Bronchial epithelial cell (primary cell): ENCODE results near the gene NUDCD3. TPM values are rescaled to one million over a fixed set of nuclear protein-coding genes. Genes with fewer than 3 reads are reported as not detected.

Experiments
- DNase-seq: peaks from one replicate; pipeline ENCODE4 v3.0.0-alpha.2; 2010; ENCODE audit warnings: low read depth
- FAIRE-seq: peaks from 2 replicates; lab custom pipeline; 2011; peaks lifted over from hg19 to GRCh38; lab: Jason Lieb, UNC
- H3K27me3 ChIP-seq: 2 replicates; pipeline ENCODE4 v1.5.1; 2011; ENCODE audit warnings: low read length; ENCODE audit not compliant: control insufficient read depth, insufficient read depth
- H3K36me3 ChIP-seq: 2 replicates; pipeline ENCODE4 v1.5.1; 2011; ENCODE audit warnings: low read length; ENCODE audit not compliant: control insufficient read depth, insufficient read depth
- H3K4me3 ChIP-seq: 2 replicates; pipeline ENCODE4 v1.5.1; 2011; ENCODE audit warnings: mild to moderate bottlenecking, low read depth, low read length, control low read depth
- total RNA-seq: library from RNA; depleted of rRNA; stranded (reverse); fragments of >200 nt; gene quantifications from 2 replicates; pipeline ENCODE4 v1.2.1, GENCODE V29; 2014
- TF ChIP-seq, protein P1 (sequence below): IDR thresholded peaks from 2 replicates; pipeline ENCODE4 v1.5.1; 2011; ENCODE audit warnings: mild to moderate bottlenecking, moderate library complexity, low read length, control low read depth, inconsistent platforms; ENCODE audit not compliant: insufficient read depth, severe bottlenecking

Gene NUDCD3
- total RNA-seq, 1 donor from 2014 or later, result 59.0 TPM

DNA sequence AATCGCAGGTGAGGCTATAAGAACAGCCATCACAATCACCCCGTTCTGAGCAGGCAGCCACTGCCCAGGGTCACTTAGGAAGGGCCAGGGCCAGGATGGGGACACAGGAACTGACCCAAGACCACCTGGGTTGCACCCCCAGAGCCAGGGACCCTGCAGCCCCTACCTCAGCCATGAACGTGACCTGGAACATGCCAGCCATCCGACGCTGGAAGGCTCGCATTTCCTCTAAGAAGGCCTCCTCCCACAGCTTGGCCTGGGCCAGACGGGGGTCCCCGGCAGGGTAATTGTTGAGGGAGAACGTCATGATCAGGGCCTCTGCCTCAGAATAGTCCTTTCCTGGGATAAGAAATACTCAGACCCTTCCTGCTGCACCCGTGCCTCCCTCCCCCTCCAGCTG is 45.6 kb upstream of the NUDCD3 start:
- DNase-seq (no peak), FAIRE-seq (no peak)
- Histone ChIP-seq H3K36me3 (no peaks in the 10 kb centered on the region), H3K27me3 (no peaks in the 10 kb centered on the region), H3K4me3 (no peak overlapping the region)
- TF ChIP-seq, protein P1, sequence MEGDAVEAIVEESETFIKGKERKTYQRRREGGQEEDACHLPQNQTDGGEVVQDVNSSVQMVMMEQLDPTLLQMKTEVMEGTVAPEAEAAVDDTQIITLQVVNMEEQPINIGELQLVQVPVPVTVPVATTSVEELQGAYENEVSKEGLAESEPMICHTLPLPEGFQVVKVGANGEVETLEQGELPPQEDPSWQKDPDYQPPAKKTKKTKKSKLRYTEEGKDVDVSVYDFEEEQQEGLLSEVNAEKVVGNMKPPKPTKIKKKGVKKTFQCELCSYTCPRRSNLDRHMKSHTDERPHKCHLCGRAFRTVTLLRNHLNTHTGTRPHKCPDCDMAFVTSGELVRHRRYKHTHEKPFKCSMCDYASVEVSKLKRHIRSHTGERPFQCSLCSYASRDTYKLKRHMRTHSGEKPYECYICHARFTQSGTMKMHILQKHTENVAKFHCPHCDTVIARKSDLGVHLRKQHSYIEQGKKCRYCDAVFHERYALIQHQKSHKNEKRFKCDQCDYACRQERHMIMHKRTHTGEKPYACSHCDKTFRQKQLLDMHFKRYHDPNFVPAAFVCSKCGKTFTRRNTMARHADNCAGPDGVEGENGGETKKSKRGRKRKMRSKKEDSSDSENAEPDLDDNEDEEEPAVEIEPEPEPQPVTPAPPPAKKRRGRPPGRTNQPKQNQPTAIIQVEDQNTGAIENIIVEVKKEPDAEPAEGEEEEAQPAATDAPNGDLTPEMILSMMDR, result no peak

DNA sequence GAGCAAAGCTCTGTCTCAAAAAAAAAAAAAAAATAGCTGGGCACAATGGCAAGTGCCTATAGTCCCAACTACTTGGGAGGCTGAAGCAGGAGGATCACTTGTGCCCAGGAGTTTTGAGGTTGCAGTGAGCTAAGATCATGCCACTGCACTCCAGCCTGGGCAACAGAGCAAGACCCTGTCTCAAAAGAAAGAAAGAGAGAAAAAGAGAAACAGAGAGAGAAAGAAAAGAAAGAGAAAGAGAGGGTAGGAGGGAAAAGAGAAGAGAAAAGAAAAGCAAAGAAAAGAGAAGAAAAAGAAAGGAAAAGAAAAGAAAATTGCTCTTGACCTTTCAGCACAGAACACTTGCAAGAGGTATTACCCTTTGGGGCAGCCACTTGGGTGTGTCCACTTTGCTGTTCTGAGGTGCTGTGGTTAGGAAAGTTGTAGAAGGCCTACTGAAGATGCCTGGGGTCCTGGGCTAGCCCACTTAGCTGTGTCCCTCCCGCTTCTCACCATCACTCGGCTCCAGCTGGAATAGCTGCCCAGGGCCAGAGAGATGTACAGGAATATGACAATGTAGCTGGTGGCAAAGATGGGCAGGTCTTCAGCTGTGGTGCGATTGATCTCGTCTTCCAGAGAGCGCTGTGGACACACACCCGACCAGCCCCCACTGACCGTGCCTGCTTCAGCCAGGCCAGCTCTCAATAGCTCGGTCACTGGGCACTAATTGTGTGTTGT is 45.0 kb upstream of the NUDCD3 start:
- Histone ChIP-seq H3K4me3 (no peak overlapping the region), H3K27me3 (no peaks in the 10 kb centered on the region), H3K36me3 (no peaks in the 10 kb centered on the region)
- FAIRE-seq (no peak), DNase-seq (no peak)
- TF ChIP-seq, protein P1, result no peak

DNA sequence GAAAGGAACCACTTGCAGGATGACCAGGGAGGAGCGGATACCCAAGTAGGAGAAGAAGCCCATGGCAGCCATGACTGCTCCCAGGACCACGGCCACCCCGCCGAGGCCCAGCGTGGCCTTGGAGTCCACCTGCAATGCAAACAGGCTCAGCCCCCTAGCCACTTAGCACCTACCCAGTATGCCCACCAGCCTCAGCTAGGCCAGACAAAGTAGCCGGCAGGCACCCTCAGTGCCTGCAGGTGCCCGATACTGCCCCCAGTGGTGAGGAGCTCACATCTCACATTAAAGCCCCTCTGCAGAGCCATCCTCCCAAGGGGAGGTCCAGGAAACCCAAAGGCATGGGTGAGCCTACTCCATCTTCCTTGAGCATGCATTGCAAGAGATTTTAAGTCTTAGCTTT is 44.0 kb upstream of the NUDCD3 start:
- FAIRE-seq (no peak), DNase-seq (peak; percentile 12)
- Histone ChIP-seq H3K4me3 (no peak overlapping the region), H3K27me3 (no peaks in the 10 kb centered on the region), H3K36me3 (no peaks in the 10 kb centered on the region)
- TF ChIP-seq, protein P1, result peak; percentile 72

DNA sequence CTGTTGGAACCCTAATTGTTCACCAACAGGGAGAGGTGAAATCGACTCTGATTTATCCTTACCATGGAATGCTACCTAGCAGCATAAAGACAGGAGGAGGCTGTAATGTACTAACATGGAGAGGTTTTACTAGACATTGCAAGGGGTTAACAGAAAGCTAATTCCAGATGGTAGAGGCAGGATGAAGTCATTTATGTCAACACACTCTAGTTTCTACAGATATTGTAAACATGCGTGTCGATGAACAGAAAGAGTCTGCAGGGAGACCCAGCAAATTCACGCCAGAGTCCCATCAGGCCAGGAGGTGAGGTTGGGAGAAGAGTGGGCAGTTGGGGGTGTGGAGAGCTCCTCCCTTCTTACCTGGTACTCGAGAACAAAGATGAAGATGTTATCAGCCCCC is 43.6 kb upstream of the NUDCD3 start:
- DNase-seq (no peak), FAIRE-seq (no peak)
- Histone ChIP-seq H3K36me3 (no peaks in the 10 kb centered on the region), H3K27me3 (no peaks in the 10 kb centered on the region), H3K4me3 (no peak overlapping the region)
- TF ChIP-seq, protein P1, result no peak

DNA sequence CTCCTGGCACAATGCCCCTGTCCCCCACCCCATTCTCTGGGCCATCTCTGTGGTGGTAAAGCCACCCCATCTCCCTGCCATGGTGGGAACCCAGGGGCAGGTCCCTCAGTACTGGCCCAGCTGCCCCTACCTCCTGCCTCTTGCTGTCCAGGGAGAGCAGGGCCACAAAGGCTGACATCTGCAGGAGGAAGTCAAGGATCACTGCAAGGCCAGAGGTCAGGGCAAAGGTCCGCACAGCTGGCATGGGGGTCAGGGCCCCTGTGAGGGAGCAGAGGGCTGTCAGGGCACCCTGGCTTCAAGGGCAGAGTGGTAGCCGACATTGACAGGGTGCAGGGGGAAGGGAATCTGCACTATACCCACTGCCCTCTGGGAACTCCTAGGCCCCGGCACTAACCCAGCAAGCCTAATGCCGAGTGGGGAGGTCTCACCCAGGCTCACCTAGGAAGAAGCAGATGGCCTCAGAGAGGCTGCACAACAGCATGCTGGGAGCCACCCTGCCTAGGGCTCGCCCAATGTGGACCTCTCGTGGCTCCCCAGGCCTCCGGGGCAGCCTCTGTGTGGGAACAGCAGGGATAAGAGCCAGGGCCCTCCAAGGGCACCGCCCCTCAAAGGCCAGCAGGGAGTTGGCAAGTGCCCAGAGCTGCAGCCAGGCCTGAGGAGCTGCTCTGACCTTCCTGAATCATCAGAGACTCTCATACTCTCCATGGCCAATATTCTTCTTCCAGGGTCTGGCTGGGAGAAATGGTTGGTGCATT is 43.0 kb upstream of the NUDCD3 start:
- FAIRE-seq (no peak), DNase-seq (no peak)
- no peaks in the 10 kb centered on the region for H3K36me3 ChIP-seq
- H3K4me3 ChIP-seq, result no peak overlapping the region
- TF ChIP-seq, protein P1, result no peak
- no peaks in the 10 kb centered on the region for H3K27me3 ChIP-seq
